A549 (cell line): ENCODE measurements around the gene CLEC16A.

ENCODE experiments used
- FOSL2 ChIP-seq, 2 experiments: fragments of 450-650 bp in 1 of 2; fragments of >200 bp in 1 of 2; sonication (Bioruptor Twin) in 1 of 2; formaldehyde crosslinking; IDR thresholded peaks; 2 replicates each; pipeline versions ENCODE4 v1.5.0 to v1.6.1; 2016 to 2020; ENCODE audit warnings: mild to moderate bottlenecking in 1 of 2, moderate library complexity in 1 of 2
- MAZ ChIP-seq: fragments of 150-350 bp; IDR thresholded peaks from 2 replicates; pipeline ENCODE4 v1.6.1; 2014; ENCODE audit warnings: antibody characterized with exemption, low read depth, low read length, borderline replicate concordance
- RAD21 ChIP-seq, 2 experiments: fragments of >200 bp in 1 of 2; sonication (Bioruptor Twin) in 1 of 2; formaldehyde crosslinking in 1 of 2; IDR thresholded peaks in 1 of 2; conservative IDR thresholded peaks in 1 of 2; 2 replicates in 1 of 2; 3 replicates in 1 of 2; pipeline ENCODE4 v1.6.1; 2012 to 2018; ENCODE audit warnings: inconsistent platforms in 1 of 2
- ZC3H11A ChIP-seq: fragments of 450-650 bp; IDR thresholded peaks from 2 replicates; pipeline ENCODE4 v1.6.1; 2014; ENCODE audit warnings: antibody characterized with exemption, mild to moderate bottlenecking
- TF ChIP-seq, protein P1 (sequence below): fragments of >200 bp; sonication (Bioruptor Twin); formaldehyde crosslinking; IDR thresholded peaks from 3 replicates; pipeline ENCODE4 v1.5.1; 2016
- TF ChIP-seq, protein P2 (sequence below): IDR thresholded peaks from 2 replicates; pipeline ENCODE4 v1.6.1; 2012
- TF ChIP-seq, protein P3 (sequence below): IDR thresholded peaks from 2 replicates; pipeline ENCODE4 v1.6.1; 2012; ENCODE audit warnings: low read depth, borderline replicate concordance

DNA sequence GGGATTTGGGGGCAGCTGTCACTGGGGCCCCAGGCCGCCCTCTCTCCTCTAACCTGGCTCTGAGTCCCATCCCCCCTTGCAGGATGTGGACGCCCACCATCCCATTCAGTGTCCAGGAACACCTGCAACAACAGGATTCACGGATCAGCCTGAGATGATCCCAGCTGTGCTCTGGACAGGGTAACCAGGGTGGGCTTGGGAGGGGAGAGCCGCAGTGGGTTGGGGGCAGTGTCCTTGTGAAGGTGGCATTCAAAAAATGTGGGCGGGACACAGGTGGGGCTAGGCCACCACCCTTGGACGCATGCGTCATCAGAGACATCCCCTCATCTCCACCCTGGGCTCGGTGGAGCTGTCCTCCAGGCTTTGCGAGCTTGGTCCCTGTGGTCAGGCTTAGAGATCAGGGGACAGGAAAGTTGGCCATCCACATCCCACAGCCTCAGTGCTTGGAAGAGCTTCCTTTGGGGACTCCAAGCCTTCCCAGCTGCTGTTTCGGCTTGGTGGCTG, 21.2 kb upstream of the CLEC16A start:
- TF ChIP-seq FOSL2 (IDR thresholded peaks at IDR 0.05) (no peak), FOSL2 (CRISPR knock-in tag; IDR thresholded peaks at IDR 0.05) (no peak), RAD21 (conservative IDR thresholded peaks at IDR 0.05 in 1 of 2, IDR thresholded peaks at IDR 0.05 in 1 of 2) (no peak), ZC3H11A (no peak), MAZ (no peak)
- TF ChIP-seq, protein P1, sequence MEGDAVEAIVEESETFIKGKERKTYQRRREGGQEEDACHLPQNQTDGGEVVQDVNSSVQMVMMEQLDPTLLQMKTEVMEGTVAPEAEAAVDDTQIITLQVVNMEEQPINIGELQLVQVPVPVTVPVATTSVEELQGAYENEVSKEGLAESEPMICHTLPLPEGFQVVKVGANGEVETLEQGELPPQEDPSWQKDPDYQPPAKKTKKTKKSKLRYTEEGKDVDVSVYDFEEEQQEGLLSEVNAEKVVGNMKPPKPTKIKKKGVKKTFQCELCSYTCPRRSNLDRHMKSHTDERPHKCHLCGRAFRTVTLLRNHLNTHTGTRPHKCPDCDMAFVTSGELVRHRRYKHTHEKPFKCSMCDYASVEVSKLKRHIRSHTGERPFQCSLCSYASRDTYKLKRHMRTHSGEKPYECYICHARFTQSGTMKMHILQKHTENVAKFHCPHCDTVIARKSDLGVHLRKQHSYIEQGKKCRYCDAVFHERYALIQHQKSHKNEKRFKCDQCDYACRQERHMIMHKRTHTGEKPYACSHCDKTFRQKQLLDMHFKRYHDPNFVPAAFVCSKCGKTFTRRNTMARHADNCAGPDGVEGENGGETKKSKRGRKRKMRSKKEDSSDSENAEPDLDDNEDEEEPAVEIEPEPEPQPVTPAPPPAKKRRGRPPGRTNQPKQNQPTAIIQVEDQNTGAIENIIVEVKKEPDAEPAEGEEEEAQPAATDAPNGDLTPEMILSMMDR: no peak
- TF ChIP-seq, protein P2, sequence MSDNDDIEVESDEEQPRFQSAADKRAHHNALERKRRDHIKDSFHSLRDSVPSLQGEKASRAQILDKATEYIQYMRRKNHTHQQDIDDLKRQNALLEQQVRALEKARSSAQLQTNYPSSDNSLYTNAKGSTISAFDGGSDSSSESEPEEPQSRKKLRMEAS: no peak
- TF ChIP-seq, protein P3, sequence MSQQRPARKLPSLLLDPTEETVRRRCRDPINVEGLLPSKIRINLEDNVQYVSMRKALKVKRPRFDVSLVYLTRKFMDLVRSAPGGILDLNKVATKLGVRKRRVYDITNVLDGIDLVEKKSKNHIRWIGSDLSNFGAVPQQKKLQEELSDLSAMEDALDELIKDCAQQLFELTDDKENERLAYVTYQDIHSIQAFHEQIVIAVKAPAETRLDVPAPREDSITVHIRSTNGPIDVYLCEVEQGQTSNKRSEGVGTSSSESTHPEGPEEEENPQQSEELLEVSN: no peak
